ENCODE data around the gene ATG10.
A peak's percentile ranks its signal among the peaks of the same experiment; 100 is the strongest.

ATG10 gene

DNA sequence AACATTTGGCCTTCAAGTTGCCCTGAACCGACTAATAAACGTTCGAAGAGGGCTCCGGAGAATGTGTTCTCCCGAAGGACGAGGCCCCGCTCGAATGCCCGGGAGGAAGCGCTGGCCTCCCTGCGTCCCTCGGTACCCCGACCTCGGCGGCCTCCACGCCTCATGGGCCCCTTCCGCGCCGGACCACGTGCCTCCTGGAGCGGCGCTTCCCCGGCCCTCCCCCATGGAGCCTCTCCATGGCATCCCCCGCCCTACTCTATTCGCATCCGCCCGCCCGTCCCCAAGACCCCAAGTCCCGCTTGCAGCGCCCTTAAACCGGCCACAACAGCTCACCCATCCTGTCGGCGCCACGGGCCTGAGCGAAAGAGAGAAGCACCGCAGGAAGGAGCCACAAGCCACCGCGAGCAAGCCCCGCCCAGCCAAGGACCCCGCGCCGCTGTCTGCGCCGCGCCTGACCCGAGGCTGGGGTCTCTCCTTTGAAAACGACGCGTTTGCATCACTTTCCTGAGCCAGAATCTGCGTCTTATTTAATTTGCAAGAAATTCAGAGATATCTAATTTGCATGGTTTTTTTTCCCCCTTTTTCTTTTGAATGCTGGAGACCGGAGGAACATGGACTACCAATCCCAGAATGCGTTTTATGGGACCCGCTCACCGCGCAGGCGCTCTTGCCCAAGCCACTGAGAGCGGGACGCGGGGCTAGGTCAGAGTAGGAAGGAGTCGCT is 306.3 kb downstream of the ATG10 start, which contains the start of gene RPS23:
RPS23 (minus strand) TSS at position 368 of the 724 bp plus-strand sequence; CDS start at position 337, 31 bp downstream.
- peaks cover 4% of the 10 kb centered on the region for H3K4me1 ChIP-seq (ENCODE audit: control insufficient read depth, insufficient read depth, low read length, poor library complexity, severe bottlenecking)
- no peaks in the 10 kb centered on the region for H3K9me3 ChIP-seq (ENCODE audit: control insufficient read depth, low read length)
- 0 to 1% methylated on average over 36 to 52 of the region's 60 CpGs for WGBS, 2 experiments (ENCODE audit: insufficient coverage in 2 of 2)

DNA sequence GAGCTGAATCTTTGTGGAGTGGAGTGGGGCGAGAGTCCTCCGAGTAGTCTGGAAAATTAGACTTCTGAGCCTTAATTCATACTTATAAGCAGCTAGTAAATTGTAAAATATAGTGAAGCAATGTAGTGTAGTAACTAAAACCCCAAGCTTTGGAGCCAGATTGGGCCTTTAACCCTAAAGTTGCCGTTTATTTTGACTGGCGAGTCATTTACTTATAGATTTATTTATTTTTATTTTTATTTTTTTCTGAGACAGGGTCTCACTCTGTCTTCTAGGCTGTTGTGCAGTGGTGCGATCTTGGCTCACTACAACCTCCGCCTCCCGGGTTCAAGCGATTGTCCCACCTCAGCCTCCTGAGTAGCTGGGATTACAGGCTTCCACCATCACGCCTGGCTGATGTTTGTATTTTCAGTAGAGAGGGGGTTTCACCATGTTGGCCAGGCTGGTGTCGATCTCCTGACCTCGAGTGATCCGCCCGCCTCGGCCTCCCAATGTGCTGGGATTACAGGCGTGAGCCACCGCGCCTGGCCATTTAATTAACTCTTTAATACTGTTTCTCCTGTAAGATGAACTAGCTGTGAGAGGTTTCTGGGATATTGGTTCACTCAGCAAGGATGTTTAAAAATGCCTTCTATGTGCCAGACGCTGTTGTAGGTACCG is 307.0 kb downstream of the ATG10 start:
- Histone ChIP-seq H3K4me1 (ENCODE audit: control insufficient read depth, insufficient read depth, low read length, poor library complexity, severe bottlenecking) (peaks cover 4% of the 10 kb centered on the region), H3K9me3 (ENCODE audit: control insufficient read depth, low read length) (no peaks in the 10 kb centered on the region), H3K27ac (ENCODE audit: low read depth, low read length, severe bottlenecking) (peak overlapping the region; percentile 95), H3K4me3 (ENCODE audit: extremely low read depth, insufficient read depth, low read length, poor library complexity, severe bottlenecking) (peak overlapping the region; percentile 86), H3K36me3 (ENCODE audit: control insufficient read depth, insufficient read depth, low read length) (peaks cover 36% of the 10 kb centered on the region)
- WGBS, 2 experiments (ENCODE audit: insufficient coverage in 2 of 2), result 79 to 88% methylated on average over 9 to 14 of the region's 19 CpGs

More for the DNA sequence above, 306.3 kb downstream of the ATG10 start, which contains the start of gene RPS23:
- peak within 1 kb of the TSS; percentile 86 for H3K4me3 ChIP-seq (ENCODE audit: extremely low read depth, insufficient read depth, low read length, poor library complexity, severe bottlenecking)
- H3K27ac ChIP-seq (ENCODE audit: low read depth, low read length, severe bottlenecking), result peak within 1 kb of the TSS; percentile 95
- H3K36me3 ChIP-seq (ENCODE audit: control insufficient read depth, insufficient read depth, low read length), result peaks cover 42% of the 10 kb centered on the region

DNA sequence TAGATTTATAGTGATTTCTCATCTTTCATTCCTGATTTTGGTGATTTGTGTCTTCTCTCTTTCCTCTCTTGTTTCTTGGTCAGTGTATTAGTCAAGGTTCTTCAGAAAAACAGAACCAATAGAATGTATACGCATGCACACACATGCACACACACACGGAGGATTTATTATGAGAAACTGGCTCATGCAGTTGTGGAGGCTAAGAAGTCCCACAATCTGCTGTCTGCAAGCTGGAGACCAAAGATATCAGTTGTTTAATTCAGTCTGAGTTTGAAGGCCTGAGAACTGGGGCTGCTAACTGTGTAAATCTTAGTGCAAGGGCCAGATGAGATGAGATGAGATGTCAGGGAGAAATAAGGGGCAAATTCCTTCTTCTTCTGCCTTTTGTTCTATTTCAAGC is 312.1 kb downstream of the ATG10 start:
- Histone ChIP-seq H3K36me3 (ENCODE audit: control insufficient read depth, insufficient read depth, low read length) (no peaks in the 10 kb centered on the region), H3K4me1 (ENCODE audit: control insufficient read depth, insufficient read depth, low read length, poor library complexity, severe bottlenecking) (no peaks in the 10 kb centered on the region), H3K4me3 (ENCODE audit: extremely low read depth, insufficient read depth, low read length, poor library complexity, severe bottlenecking) (no peak overlapping the region), H3K9me3 (ENCODE audit: control insufficient read depth, low read length) (no peaks in the 10 kb centered on the region), H3K27ac (ENCODE audit: low read depth, low read length, severe bottlenecking) (no peak overlapping the region)
- 92 to 100% methylated on average over 2 of the region's 2 CpGs for WGBS, 2 experiments (ENCODE audit: insufficient coverage in 2 of 2)

DNA sequence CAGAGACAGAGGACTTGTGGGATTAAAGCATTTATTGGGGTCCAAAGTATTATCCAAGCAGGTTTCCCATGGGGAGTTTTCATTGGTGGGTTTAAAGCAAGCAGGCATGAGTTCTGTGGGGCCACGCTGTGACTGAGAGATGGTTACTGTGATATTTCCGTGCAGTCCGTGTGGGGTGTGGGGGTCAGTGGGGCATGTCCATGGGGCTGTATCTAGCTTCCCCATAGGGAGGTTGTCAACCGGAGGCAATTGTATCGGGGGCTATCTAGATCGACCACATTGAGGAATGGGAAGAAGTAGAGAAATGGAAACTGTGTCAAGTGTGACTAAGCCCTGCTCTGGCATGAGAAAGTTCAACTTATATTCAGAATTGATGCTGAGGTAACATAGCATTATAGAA is 313.4 kb downstream of the ATG10 start:
- H3K36me3 ChIP-seq (ENCODE audit: control insufficient read depth, insufficient read depth, low read length), result no peaks in the 10 kb centered on the region
- H3K4me3 ChIP-seq (ENCODE audit: extremely low read depth, insufficient read depth, low read length, poor library complexity, severe bottlenecking), result no peak overlapping the region
- no peaks in the 10 kb centered on the region for H3K4me1 ChIP-seq (ENCODE audit: control insufficient read depth, insufficient read depth, low read length, poor library complexity, severe bottlenecking)
- 92 to 100% methylated on average over 3 to 6 of the region's 6 CpGs for WGBS, 2 experiments (ENCODE audit: insufficient coverage in 2 of 2)
- H3K9me3 ChIP-seq (ENCODE audit: control insufficient read depth, low read length), result no peaks in the 10 kb centered on the region
- no peak overlapping the region for H3K27ac ChIP-seq (ENCODE audit: low read depth, low read length, severe bottlenecking)

DNA sequence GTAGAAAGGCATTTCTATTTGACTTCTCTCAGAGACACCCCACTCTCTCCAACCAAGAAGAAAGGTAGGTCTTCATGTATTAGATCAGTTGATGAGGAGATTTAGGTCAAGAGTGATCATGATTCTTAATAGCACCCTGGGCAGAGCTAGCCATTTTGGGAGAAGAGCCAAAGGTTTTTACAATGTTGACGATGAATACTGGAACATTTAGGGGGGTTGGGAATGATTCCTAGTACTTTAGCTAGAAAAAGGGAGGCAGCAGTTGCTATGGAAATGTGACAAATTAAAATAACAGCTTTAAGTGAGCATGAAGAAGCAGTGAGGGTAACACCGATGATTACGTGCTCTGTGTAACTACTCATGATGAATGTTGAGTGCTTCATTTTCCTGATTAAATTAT is 315.8 kb downstream of the ATG10 start:
- Histone ChIP-seq H3K36me3 (ENCODE audit: control insufficient read depth, insufficient read depth, low read length) (no peaks in the 10 kb centered on the region), H3K4me1 (ENCODE audit: control insufficient read depth, insufficient read depth, low read length, poor library complexity, severe bottlenecking) (no peaks in the 10 kb centered on the region), H3K9me3 (ENCODE audit: control insufficient read depth, low read length) (no peaks in the 10 kb centered on the region), H3K4me3 (ENCODE audit: extremely low read depth, insufficient read depth, low read length, poor library complexity, severe bottlenecking) (no peak overlapping the region), H3K27ac (ENCODE audit: low read depth, low read length, severe bottlenecking) (no peak overlapping the region)
- 100% methylated on average over 3 of the region's 3 CpGs; no CpG with 5 or more reads in 1 of the 2 experiments for WGBS, 2 experiments (ENCODE audit: insufficient coverage in 2 of 2)

DNA sequence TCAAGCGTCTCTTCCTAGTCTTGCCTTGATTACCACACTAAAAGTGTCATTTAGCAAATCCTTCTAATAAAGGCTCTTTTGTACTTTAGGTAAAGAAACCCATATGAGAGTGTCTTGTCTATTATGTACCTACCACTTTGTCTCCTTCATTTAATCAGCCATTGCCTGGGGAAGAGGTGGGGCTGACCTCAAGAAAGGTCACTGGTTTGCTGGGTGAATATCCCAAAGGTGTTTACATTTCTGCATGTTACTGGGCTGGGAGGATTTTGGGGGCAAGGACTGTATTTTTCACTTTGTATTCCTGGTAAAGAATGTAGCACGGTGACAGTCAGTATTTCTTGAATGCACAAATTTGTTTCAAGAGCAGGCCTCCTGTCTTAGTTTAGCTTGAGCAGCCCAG is 318.2 kb downstream of the ATG10 start:
- no peaks in the 10 kb centered on the region for H3K36me3 ChIP-seq (ENCODE audit: control insufficient read depth, insufficient read depth, low read length)
- no peaks in the 10 kb centered on the region for H3K4me1 ChIP-seq (ENCODE audit: control insufficient read depth, insufficient read depth, low read length, poor library complexity, severe bottlenecking)
- no peak overlapping the region for H3K27ac ChIP-seq (ENCODE audit: low read depth, low read length, severe bottlenecking)
- 100% methylated on average over 1 of the region's 2 CpGs; no CpG with 5 or more reads in 1 of the 2 experiments for WGBS, 2 experiments (ENCODE audit: insufficient coverage in 2 of 2)
- H3K4me3 ChIP-seq (ENCODE audit: extremely low read depth, insufficient read depth, low read length, poor library complexity, severe bottlenecking), result no peak overlapping the region
- no peaks in the 10 kb centered on the region for H3K9me3 ChIP-seq (ENCODE audit: control insufficient read depth, low read length)

DNA sequence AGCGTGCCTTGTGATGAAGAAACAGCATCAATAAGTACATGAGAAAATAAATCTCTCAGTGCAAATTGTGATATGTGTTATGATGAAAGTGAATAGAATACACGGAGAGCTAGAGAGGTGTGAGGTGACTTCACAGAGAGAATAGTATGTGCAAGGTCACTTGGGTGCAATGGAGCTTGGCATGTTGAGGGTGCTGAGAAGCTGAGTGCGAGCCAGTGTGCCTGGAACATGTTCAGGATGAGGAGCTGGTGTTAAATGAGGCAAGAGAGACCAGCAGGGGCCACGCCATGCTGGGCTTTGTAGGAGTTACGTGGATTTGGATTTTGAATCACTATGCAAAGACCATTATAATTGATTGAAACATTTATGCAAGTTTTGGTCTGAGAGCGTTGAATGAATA is 319.1 kb downstream of the ATG10 start:
- Histone ChIP-seq H3K36me3 (ENCODE audit: control insufficient read depth, insufficient read depth, low read length) (no peaks in the 10 kb centered on the region), H3K4me1 (ENCODE audit: control insufficient read depth, insufficient read depth, low read length, poor library complexity, severe bottlenecking) (no peaks in the 10 kb centered on the region), H3K27ac (ENCODE audit: low read depth, low read length, severe bottlenecking) (no peak overlapping the region), H3K4me3 (ENCODE audit: extremely low read depth, insufficient read depth, low read length, poor library complexity, severe bottlenecking) (no peak overlapping the region), H3K9me3 (ENCODE audit: control insufficient read depth, low read length) (no peaks in the 10 kb centered on the region)
- WGBS, 2 experiments (ENCODE audit: insufficient coverage in 2 of 2), result 77 to 89% methylated on average over 3 of the region's 6 CpGs

DNA sequence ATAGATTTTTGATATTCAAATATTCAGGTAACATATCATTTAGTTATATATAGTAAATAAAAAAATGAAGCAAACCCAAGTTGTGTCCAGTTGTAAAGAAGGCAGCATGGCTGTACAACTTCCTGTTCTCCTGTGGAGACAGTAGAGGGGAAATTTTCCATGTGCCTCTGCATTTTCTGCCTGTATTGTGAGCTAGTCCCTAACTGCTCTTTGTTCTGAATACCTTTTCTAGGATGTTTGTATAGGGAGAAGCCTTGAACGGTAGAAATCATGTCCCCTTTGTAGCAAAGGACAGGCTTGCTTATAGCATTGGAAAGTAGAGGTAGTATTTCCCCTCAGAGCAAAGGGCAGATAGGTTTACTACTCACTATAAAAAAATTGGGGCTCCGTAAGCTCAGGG is 319.6 kb downstream of the ATG10 start:
- no peak overlapping the region for H3K27ac ChIP-seq (ENCODE audit: low read depth, low read length, severe bottlenecking)
- no peaks in the 10 kb centered on the region for H3K36me3 ChIP-seq (ENCODE audit: control insufficient read depth, insufficient read depth, low read length)
- H3K9me3 ChIP-seq (ENCODE audit: control insufficient read depth, low read length), result no peaks in the 10 kb centered on the region
- 70 to 100% methylated on average over 1 to 2 of the region's 2 CpGs for WGBS, 2 experiments (ENCODE audit: insufficient coverage in 2 of 2)
- no peak overlapping the region for H3K4me3 ChIP-seq (ENCODE audit: extremely low read depth, insufficient read depth, low read length, poor library complexity, severe bottlenecking)
- no peaks in the 10 kb centered on the region for H3K4me1 ChIP-seq (ENCODE audit: control insufficient read depth, insufficient read depth, low read length, poor library complexity, severe bottlenecking)

DNA sequence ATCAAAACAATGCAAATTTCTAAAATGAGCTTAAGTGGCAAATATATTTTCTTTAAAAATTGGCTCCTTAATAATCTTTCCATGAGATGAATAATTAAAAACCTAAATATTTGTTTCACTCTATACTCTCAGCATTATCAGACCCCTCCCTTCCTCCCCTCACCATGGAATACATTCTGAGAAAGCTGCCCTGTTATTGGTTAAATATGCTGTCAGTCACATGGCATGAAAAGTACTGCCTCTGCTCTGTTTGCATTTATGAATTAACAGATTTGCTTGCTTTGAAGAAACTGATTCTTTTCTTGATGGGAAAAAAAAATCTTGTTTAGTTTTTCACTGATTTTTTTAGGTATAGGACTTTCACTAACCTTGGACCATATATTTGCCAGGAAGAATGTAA is 323.3 kb downstream of the ATG10 start:
- Histone ChIP-seq H3K9me3 (ENCODE audit: control insufficient read depth, low read length) (no peaks in the 10 kb centered on the region), H3K4me1 (ENCODE audit: control insufficient read depth, insufficient read depth, low read length, poor library complexity, severe bottlenecking) (no peaks in the 10 kb centered on the region), H3K4me3 (ENCODE audit: extremely low read depth, insufficient read depth, low read length, poor library complexity, severe bottlenecking) (no peak overlapping the region), H3K36me3 (ENCODE audit: control insufficient read depth, insufficient read depth, low read length) (no peaks in the 10 kb centered on the region), H3K27ac (ENCODE audit: low read depth, low read length, severe bottlenecking) (no peak overlapping the region)

DNA sequence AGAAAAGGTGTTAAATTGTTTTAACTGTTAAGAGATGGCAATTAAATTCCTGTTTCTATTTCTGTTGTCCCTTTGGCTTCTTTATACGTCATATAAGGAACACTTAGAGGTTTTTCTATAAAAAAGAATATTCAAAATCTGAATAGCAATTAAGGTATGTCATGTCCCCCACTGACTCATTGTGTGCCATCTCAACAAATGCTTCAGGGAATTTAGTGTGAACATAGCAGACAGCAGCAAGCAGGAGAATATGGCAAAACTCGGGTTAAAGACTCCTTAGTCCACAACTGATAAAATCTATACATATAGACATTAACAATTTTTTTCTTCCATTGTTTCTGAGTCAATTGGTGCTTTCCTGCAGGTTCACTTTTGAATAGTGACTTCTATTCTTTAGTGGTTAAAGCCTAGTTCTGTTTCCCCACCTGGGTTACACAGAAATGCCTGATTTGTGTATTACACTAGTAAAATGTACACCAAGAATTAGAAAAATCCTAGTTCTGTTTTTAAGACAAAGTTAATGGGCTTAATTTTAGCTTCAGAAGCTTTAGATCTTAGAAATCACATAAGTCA is 324.2 kb downstream of the ATG10 start:
- no peak overlapping the region for H3K4me3 ChIP-seq (ENCODE audit: extremely low read depth, insufficient read depth, low read length, poor library complexity, severe bottlenecking)
- no peak overlapping the region for H3K27ac ChIP-seq (ENCODE audit: low read depth, low read length, severe bottlenecking)
- H3K9me3 ChIP-seq (ENCODE audit: control insufficient read depth, low read length), result no peaks in the 10 kb centered on the region
- WGBS, 2 experiments (ENCODE audit: insufficient coverage in 2 of 2), result 50% methylated on average over 1 of the region's 2 CpGs; no CpG with 5 or more reads in 1 of the 2 experiments
- H3K36me3 ChIP-seq (ENCODE audit: control insufficient read depth, insufficient read depth, low read length), result no peaks in the 10 kb centered on the region
- no peaks in the 10 kb centered on the region for H3K4me1 ChIP-seq (ENCODE audit: control insufficient read depth, insufficient read depth, low read length, poor library complexity, severe bottlenecking)

DNA sequence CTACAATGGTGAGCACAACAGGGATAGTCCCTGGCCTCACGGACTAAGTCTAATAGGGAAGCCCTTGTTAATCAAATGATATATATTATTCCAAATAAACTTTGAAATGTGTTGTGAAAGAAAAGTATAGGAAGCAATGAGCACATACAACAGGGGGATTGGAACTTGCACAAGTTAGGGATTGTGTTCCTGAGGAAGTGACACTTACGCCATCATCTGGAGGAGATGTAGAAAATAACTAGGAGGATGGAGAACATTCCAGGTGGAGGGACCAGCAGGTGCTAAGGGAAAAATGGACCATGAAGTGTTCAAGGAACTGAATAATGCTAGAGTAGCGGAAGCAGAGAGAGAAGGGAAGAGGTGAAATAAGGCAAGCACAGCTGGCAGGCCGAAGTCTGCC is 325.1 kb downstream of the ATG10 start:
- Histone ChIP-seq H3K9me3 (ENCODE audit: control insufficient read depth, low read length) (no peaks in the 10 kb centered on the region), H3K27ac (ENCODE audit: low read depth, low read length, severe bottlenecking) (no peak overlapping the region), H3K36me3 (ENCODE audit: control insufficient read depth, insufficient read depth, low read length) (no peaks in the 10 kb centered on the region), H3K4me3 (ENCODE audit: extremely low read depth, insufficient read depth, low read length, poor library complexity, severe bottlenecking) (no peak overlapping the region), H3K4me1 (ENCODE audit: control insufficient read depth, insufficient read depth, low read length, poor library complexity, severe bottlenecking) (no peaks in the 10 kb centered on the region)
- 83 to 92% methylated on average over 2 of the region's 4 CpGs for WGBS, 2 experiments (ENCODE audit: insufficient coverage in 2 of 2)
